Measurements from ENCODE around the gene PLA2G4C.

The PLA2G4C gene

GRCh38 chr19:48110350-48110966 is at the start of gene PLA2G4C:
PLA2G4C (minus strand) TSS chr19:48110817; CDS start chr19:48106529, 4,288 bp downstream.
- peak; percentile 32 for DNase-seq (ENCODE audit: low read depth)
- TF ChIP-seq CTCF (IDR thresholded peaks at IDR 0.05; ENCODE audit: control insufficient read depth, extremely low read depth, insufficient read depth), result no peak
- H3K4me3 ChIP-seq (ENCODE audit: low read depth, low read length), result no peak within 1 kb of the TSS

- no peak overlapping the region for H3K4me3 ChIP-seq (ENCODE audit: low read depth, low read length)
- peak; percentile 16; the same call in 1 of the 2 replicates for TF ChIP-seq CTCF (IDR thresholded peaks at IDR 0.05; ENCODE audit: control insufficient read depth, extremely low read depth, insufficient read depth)
- no peak for DNase-seq (ENCODE audit: low read depth)
These were observed 47.7 kb upstream of the PLA2G4C start for GRCh38 chr19:48158210-48158790.

- DNase-seq (ENCODE audit: low read depth), result no peak
- no peak for TF ChIP-seq CTCF (IDR thresholded peaks at IDR 0.05; ENCODE audit: control insufficient read depth, extremely low read depth, insufficient read depth)
- H3K4me3 ChIP-seq (ENCODE audit: low read depth, low read length), result no peak overlapping the region
These were observed 43.4 kb upstream of the PLA2G4C start for GRCh38 chr19:48154003-48154402.

- no peak overlapping the region for H3K4me3 ChIP-seq (ENCODE audit: low read depth, low read length)
- peak; percentile 49 for TF ChIP-seq CTCF (IDR thresholded peaks at IDR 0.05; ENCODE audit: control insufficient read depth, extremely low read depth, insufficient read depth)
- DNase-seq (ENCODE audit: low read depth), result no peak
These were observed 41.9 kb upstream of the PLA2G4C start for GRCh38 chr19:48152551-48152950.

- DNase-seq (ENCODE audit: low read depth), result peak; percentile 48
- TF ChIP-seq CTCF (IDR thresholded peaks at IDR 0.05; ENCODE audit: control insufficient read depth, extremely low read depth, insufficient read depth), result no peak
- H3K4me3 ChIP-seq (ENCODE audit: low read depth, low read length), result no peak overlapping the region
These were observed 38.8 kb upstream of the PLA2G4C start for GRCh38 chr19:48149430-48149829.

GRCh38 chr19:48148576-48148975 is 38.0 kb upstream of the PLA2G4C start:
- H3K4me3 ChIP-seq (ENCODE audit: low read depth, low read length), result no peak overlapping the region
- no peak for TF ChIP-seq CTCF (IDR thresholded peaks at IDR 0.05; ENCODE audit: control insufficient read depth, extremely low read depth, insufficient read depth)
- DNase-seq (ENCODE audit: low read depth), result no peak

All from LNCaP clone FGC (cell line).